Fibroblast of lung (primary cell): ENCODE results near the gene HPS1. TPM values are rescaled to one million over a fixed set of nuclear protein-coding genes. Genes with fewer than 3 reads are reported as not detected.

ENCODE experiments used
- DNase-seq, 2 donors: peaks; one replicate each; pipeline versions ENCODE4 v3.0.0 to v3.0.0-alpha.2; 2010; ENCODE audit warnings: low read depth in 2 of 2
- H2AFZ ChIP-seq: 2 replicates; pipeline ENCODE4 v1.5.1; 2012; ENCODE audit warnings: low read length, control low read depth, inconsistent platforms
- H3K27ac ChIP-seq: 2 replicates; pipeline ENCODE4 v1.5.1; 2011; ENCODE audit warnings: low read length, control low read depth; ENCODE audit not compliant: insufficient read depth
- H3K27me3 ChIP-seq: 2 replicates; pipeline ENCODE4 v1.5.1; 2011; ENCODE audit warnings: mild to moderate bottlenecking, low read length; ENCODE audit not compliant: control insufficient read depth, insufficient read depth
- H3K36me3 ChIP-seq: 2 replicates; pipeline ENCODE4 v1.5.1; 2011; ENCODE audit warnings: low read length; ENCODE audit not compliant: control insufficient read depth, insufficient read depth
- H3K4me1 ChIP-seq: 2 replicates; pipeline ENCODE4 v1.5.1; 2011; ENCODE audit warnings: low read length; ENCODE audit not compliant: control insufficient read depth, insufficient read depth; ENCODE audit errors: extremely low read depth
- H3K4me2 ChIP-seq: 2 replicates; pipeline ENCODE4 v1.5.1; 2011; ENCODE audit warnings: low read length, control low read depth; ENCODE audit not compliant: insufficient read depth; ENCODE audit errors: extremely low read depth
- H3K4me3 ChIP-seq, 4 experiments: fragments of 200-600 bp in 1 of 4; sonication (generic) in 1 of 4; replicated peaks in 1 of 4; 2 replicates each; pipeline ENCODE4 v1.5.1; 2011 to 2016; ENCODE audit warnings: low read length in 4 of 4, low read depth in 3 of 4, mild to moderate bottlenecking in 3 of 4, control low read depth in 2 of 4, inconsistent platforms in 1 of 4, mixed read lengths in 1 of 4; ENCODE audit not compliant: insufficient read depth in 1 of 4; ENCODE audit errors: control extremely low read depth in 1 of 4
- H3K79me2 ChIP-seq: 2 replicates; pipeline ENCODE4 v1.5.1; 2012; ENCODE audit warnings: mild to moderate bottlenecking, low read length, inconsistent platforms; ENCODE audit not compliant: control insufficient read depth, insufficient read depth
- H3K9ac ChIP-seq: 2 replicates; pipeline ENCODE4 v1.5.1; 2011; ENCODE audit warnings: mild to moderate bottlenecking, low read length, control low read depth; ENCODE audit not compliant: insufficient read depth
- H3K9me3 ChIP-seq: 2 replicates; pipeline ENCODE4 v1.5.1; 2012; ENCODE audit warnings: low read depth, low read length; ENCODE audit not compliant: control insufficient read depth, insufficient read depth
- H4K20me1 ChIP-seq: 2 replicates; pipeline ENCODE4 v1.5.1; 2011; ENCODE audit warnings: low read length; ENCODE audit not compliant: control insufficient read depth, insufficient read depth; ENCODE audit errors: extremely low read depth
- EZH2 ChIP-seq: IDR thresholded peaks from 2 replicates; pipeline ENCODE4 v1.5.1; 2012; ENCODE audit warnings: low read length, control low read depth, mild to moderate bottlenecking; ENCODE audit errors: missing control alignments
- polyA plus RNA-seq, 2 donors: library from polyadenylated mRNA; depleted of rRNA in 1 of 2; stranded (reverse) in 1 of 2; unstranded in 1 of 2; fragments of >200 nt; gene quantifications; 2 replicates each; pipeline ENCODE4 v1.2.1, GENCODE V29; 2011 to 2012; ENCODE audit warnings: missing spikeins in 1 of 2
- total RNA-seq: library from RNA; depleted of rRNA; stranded (reverse); fragments of >200 nt; gene quantifications from 2 replicates; pipeline ENCODE4 v1.2.1, GENCODE V29; 2014
- TF ChIP-seq, protein P1 (sequence below), 2 donors: IDR thresholded peaks in 1 of 2; conservative IDR thresholded peaks in 1 of 2; 1 replicate in 1 of 2; 2 replicates in 1 of 2; pipeline ENCODE4 v1.5.1; 2011 to 2012; ENCODE audit warnings: low read length in 2 of 2, control low read depth in 1 of 2, inconsistent platforms in 1 of 2, low read depth in 1 of 2, mild to moderate bottlenecking in 1 of 2

The HPS1 gene
- total and polyA plus RNA-seq, 2 donors (not counting 1 experiment from before 2014, with no cell fraction given): 44.6 to 58.1 TPM

- no peaks in the 10 kb centered on the region for H4K20me1 ChIP-seq
- DNase-seq: no peak
- H3K4me1 ChIP-seq: peaks cover 2% of the 10 kb centered on the region
- no peak overlapping the region for H3K4me2 ChIP-seq
- H3K27me3 ChIP-seq: no peaks in the 10 kb centered on the region
- H3K27ac ChIP-seq: no peak overlapping the region
- H2AFZ ChIP-seq: no peak overlapping the region
- peaks cover 12% of the 10 kb centered on the region for H3K36me3 ChIP-seq
- H3K9ac ChIP-seq: no peak overlapping the region
- no peaks in the 10 kb centered on the region for H3K9me3 ChIP-seq
- no peak overlapping the region for H3K4me3 ChIP-seq
- TF ChIP-seq, protein P1, sequence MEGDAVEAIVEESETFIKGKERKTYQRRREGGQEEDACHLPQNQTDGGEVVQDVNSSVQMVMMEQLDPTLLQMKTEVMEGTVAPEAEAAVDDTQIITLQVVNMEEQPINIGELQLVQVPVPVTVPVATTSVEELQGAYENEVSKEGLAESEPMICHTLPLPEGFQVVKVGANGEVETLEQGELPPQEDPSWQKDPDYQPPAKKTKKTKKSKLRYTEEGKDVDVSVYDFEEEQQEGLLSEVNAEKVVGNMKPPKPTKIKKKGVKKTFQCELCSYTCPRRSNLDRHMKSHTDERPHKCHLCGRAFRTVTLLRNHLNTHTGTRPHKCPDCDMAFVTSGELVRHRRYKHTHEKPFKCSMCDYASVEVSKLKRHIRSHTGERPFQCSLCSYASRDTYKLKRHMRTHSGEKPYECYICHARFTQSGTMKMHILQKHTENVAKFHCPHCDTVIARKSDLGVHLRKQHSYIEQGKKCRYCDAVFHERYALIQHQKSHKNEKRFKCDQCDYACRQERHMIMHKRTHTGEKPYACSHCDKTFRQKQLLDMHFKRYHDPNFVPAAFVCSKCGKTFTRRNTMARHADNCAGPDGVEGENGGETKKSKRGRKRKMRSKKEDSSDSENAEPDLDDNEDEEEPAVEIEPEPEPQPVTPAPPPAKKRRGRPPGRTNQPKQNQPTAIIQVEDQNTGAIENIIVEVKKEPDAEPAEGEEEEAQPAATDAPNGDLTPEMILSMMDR (conservative IDR thresholded peaks at IDR 0.05 in 1 of 2, IDR thresholded peaks at IDR 0.05 in 1 of 2; ENCODE audit: low read depth in 1 of 2, low read length in 2 of 2): no peak
- no peak for TF ChIP-seq EZH2
- no peaks in the 10 kb centered on the region for H3K79me2 ChIP-seq
These were observed 49.6 kb downstream of the HPS1 start for GRCh38 chr10:98397089-98397600.

GRCh38 chr10:98396096-98397063 lies 50.4 kb downstream of the HPS1 start:
- no peak for TF ChIP-seq EZH2
- TF ChIP-seq, protein P1 (conservative IDR thresholded peaks at IDR 0.05 in 1 of 2, IDR thresholded peaks at IDR 0.05 in 1 of 2; ENCODE audit: low read depth in 1 of 2, low read length in 2 of 2): no peak

DNA sequence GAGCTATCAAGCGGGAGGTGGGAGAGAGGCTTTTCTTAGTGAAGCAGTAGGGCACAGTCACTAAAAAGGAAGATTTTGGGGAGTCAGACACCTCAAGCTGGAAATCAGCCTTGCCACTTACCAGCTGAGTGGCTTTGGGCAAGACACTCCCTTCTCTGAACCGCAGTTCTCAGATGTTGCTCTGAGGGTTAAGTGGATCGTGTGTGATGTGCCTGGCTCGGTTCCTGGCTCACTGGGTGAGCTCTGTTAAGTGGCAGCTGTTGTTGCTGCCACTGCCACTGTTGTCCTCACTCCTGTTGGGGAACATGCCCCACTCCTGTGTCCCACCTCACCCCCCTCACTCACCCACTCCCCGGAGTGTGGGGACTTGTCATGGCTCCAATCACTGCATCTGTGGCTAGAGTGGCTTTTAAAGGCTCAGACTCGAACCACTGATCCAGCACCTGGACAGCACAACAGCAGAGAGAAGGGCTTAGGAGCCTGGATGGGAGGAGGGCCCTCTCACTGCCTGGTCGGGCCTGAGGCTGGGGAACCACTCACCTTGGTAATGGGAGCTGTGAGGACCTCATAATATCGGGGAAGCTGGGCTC lies 51.8 kb downstream of the HPS1 start:
- no peak for DNase-seq
- H3K27me3 ChIP-seq: no peaks in the 10 kb centered on the region
- no peak overlapping the region for H3K4me3 ChIP-seq
- peaks cover 6% of the 10 kb centered on the region for H3K4me1 ChIP-seq
- no peak overlapping the region for H3K4me2 ChIP-seq
- no peak overlapping the region for H3K9ac ChIP-seq
- peaks cover 17% of the 10 kb centered on the region for H3K36me3 ChIP-seq
- H3K79me2 ChIP-seq: no peaks in the 10 kb centered on the region
- no peaks in the 10 kb centered on the region for H4K20me1 ChIP-seq
- H3K27ac ChIP-seq: no peak overlapping the region
- TF ChIP-seq EZH2: no peak
- TF ChIP-seq, protein P1 (conservative IDR thresholded peaks at IDR 0.05 in 1 of 2, IDR thresholded peaks at IDR 0.05 in 1 of 2; ENCODE audit: low read depth in 1 of 2, low read length in 2 of 2): no peak
- no peak overlapping the region for H2AFZ ChIP-seq
- no peaks in the 10 kb centered on the region for H3K9me3 ChIP-seq

More at GRCh38 chr10:98396096-98397063, 50.4 kb downstream of the HPS1 start:
- Histone ChIP-seq H3K4me3 (no peak overlapping the region), H3K79me2 (no peaks in the 10 kb centered on the region), H3K4me2 (no peak overlapping the region), H3K27me3 (no peaks in the 10 kb centered on the region), H3K27ac (no peak overlapping the region), H3K36me3 (peaks cover 12% of the 10 kb centered on the region), H2AFZ (no peak overlapping the region), H3K9ac (no peak overlapping the region), H3K9me3 (no peaks in the 10 kb centered on the region), H3K4me1 (peaks cover 6% of the 10 kb centered on the region), H4K20me1 (no peaks in the 10 kb centered on the region)
- DNase-seq: no peak
